ENCODE measurements around the gene SDK2.

SDK2 gene

GRCh38 chr17:73411313-73411747 lies 232.9 kb downstream of the SDK2 start:
- DNase-seq (ENCODE audit: low read depth) = no peak
- TF ChIP-seq CTCF (IDR thresholded peaks at IDR 0.05; ENCODE audit: insufficient read depth, low read depth, low read length, missing control alignments) = no peak
- no peak overlapping the region for H3K4me3 ChIP-seq (ENCODE audit: low read length)

GRCh38 chr17:73410586-73411312 lies 233.5 kb downstream of the SDK2 start:
- no peak for TF ChIP-seq CTCF (IDR thresholded peaks at IDR 0.05; ENCODE audit: insufficient read depth, low read depth, low read length, missing control alignments)
- H3K4me3 ChIP-seq (ENCODE audit: low read length) = no peak overlapping the region
- DNase-seq (ENCODE audit: low read depth) = no peak

GRCh38 chr17:73404246-73404645 lies 240.0 kb downstream of the SDK2 start:
- TF ChIP-seq CTCF (IDR thresholded peaks at IDR 0.05; ENCODE audit: insufficient read depth, low read depth, low read length, missing control alignments) = no peak
- no peak overlapping the region for H3K4me3 ChIP-seq (ENCODE audit: low read length)
- no peak for DNase-seq (ENCODE audit: low read depth)

GRCh38 chr17:73402466-73402865 lies 241.8 kb downstream of the SDK2 start:
- no peak for DNase-seq (ENCODE audit: low read depth)
- no peak overlapping the region for H3K4me3 ChIP-seq (ENCODE audit: low read length)
- TF ChIP-seq CTCF (IDR thresholded peaks at IDR 0.05; ENCODE audit: insufficient read depth, low read depth, low read length, missing control alignments) = no peak

- DNase-seq (ENCODE audit: low read depth) = no peak
- TF ChIP-seq CTCF (IDR thresholded peaks at IDR 0.05; ENCODE audit: insufficient read depth, low read depth, low read length, missing control alignments) = no peak
- no peak overlapping the region for H3K4me3 ChIP-seq (ENCODE audit: low read length)
These were observed 242.3 kb downstream of the SDK2 start for GRCh38 chr17:73401911-73402310.

- no peak for DNase-seq (ENCODE audit: low read depth)
- H3K4me3 ChIP-seq (ENCODE audit: low read length) = no peak overlapping the region
- no peak for TF ChIP-seq CTCF (IDR thresholded peaks at IDR 0.05; ENCODE audit: insufficient read depth, low read depth, low read length, missing control alignments)
These were observed 243.2 kb downstream of the SDK2 start for GRCh38 chr17:73400915-73401545.

Measured in epithelial cell of esophagus (primary cell).